DOHH2 (cell line): Measurements from ENCODE around the gene TCF12.

ENCODE experiments used
- H3F3A ChIP-seq: fragments of 200-600 bp; sonication (generic), shearing (Covaris generic); 2 replicates; pipeline ENCODE4 v1.6.0; 2016; ENCODE audit warnings: antibody characterized with exemption, mild to moderate bottlenecking; ENCODE audit not compliant: control insufficient read depth, insufficient read depth
- H3K27ac ChIP-seq: fragments of 200-600 bp; sonication (generic); 2 replicates; pipeline ENCODE4 v1.5.1; 2014; ENCODE audit warnings: low read depth, mild to moderate bottlenecking, low read length, moderate library complexity
- H3K27me3 ChIP-seq: fragments of 200-600 bp; sonication (generic); 2 replicates; pipeline ENCODE4 v1.6.1; 2014; ENCODE audit warnings: mild to moderate bottlenecking, low read length, mixed read lengths; ENCODE audit not compliant: control insufficient read depth
- H3K36me3 ChIP-seq: fragments of 200-600 bp; sonication (generic); 2 replicates; pipeline ENCODE4 v1.6.1; 2014; ENCODE audit warnings: mild to moderate bottlenecking, low read length, moderate library complexity, mixed read lengths; ENCODE audit not compliant: control insufficient read depth
- H3K4me1 ChIP-seq: fragments of 200-600 bp; sonication (generic); 2 replicates; pipeline ENCODE4 v1.6.1; 2014; ENCODE audit warnings: mild to moderate bottlenecking, low read length, mixed read lengths; ENCODE audit not compliant: control insufficient read depth
- H3K4me2 ChIP-seq: fragments of 200-600 bp; sonication (generic); 2 replicates; pipeline ENCODE4 v1.6.0; 2014; ENCODE audit warnings: mild to moderate bottlenecking, low read length, moderate library complexity
- H3K4me3 ChIP-seq: fragments of 200-600 bp; sonication (generic); 2 replicates; pipeline ENCODE4 v1.5.1; 2014; ENCODE audit warnings: mild to moderate bottlenecking, low read length, mixed read lengths
- H3K79me2 ChIP-seq: fragments of 200-600 bp; sonication (generic); 2 replicates; pipeline ENCODE4 v1.6.1; 2014; ENCODE audit warnings: mild to moderate bottlenecking, low read length, mixed read lengths; ENCODE audit not compliant: control insufficient read depth
- H3K9me2 ChIP-seq: fragments of 200-600 bp; sonication (generic); replicated peaks from 2 replicates; pipeline ENCODE4 v1.6.1; 2014; ENCODE audit warnings: mild to moderate bottlenecking, low read length, mixed read lengths; ENCODE audit not compliant: control insufficient read depth
- H3K9me3 ChIP-seq: fragments of 200-600 bp; sonication (generic); 2 replicates; pipeline ENCODE4 v1.6.1; 2014; ENCODE audit warnings: antibody characterized with exemption, low read length, mixed read lengths; ENCODE audit not compliant: control insufficient read depth, insufficient read depth
- H4K20me1 ChIP-seq: fragments of 200-600 bp; sonication (generic); 2 replicates; pipeline ENCODE4 v1.6.0; 2014; ENCODE audit warnings: low read depth, mild to moderate bottlenecking, antibody characterized with exemption, low read length, moderate library complexity; ENCODE audit not compliant: control insufficient read depth, insufficient read depth
- CTCF ChIP-seq: fragments of 200-600 bp; sonication (generic); IDR thresholded peaks from one replicate; pipeline ENCODE4 v1.5.1; 2014; ENCODE audit warnings: antibody characterized with exemption, mild to moderate bottlenecking, low read depth, low read length; ENCODE audit not compliant: poor library complexity, severe bottlenecking
- EZH2phosphoT487 ChIP-seq: fragments of 200-600 bp; sonication (generic); IDR thresholded peaks from 2 replicates; pipeline ENCODE4 v1.6.1; 2017; ENCODE audit warnings: borderline replicate concordance, mild to moderate bottlenecking, antibody characterized with exemption, low read length, moderate library complexity, mixed read lengths

Gene TCF12

DNA sequence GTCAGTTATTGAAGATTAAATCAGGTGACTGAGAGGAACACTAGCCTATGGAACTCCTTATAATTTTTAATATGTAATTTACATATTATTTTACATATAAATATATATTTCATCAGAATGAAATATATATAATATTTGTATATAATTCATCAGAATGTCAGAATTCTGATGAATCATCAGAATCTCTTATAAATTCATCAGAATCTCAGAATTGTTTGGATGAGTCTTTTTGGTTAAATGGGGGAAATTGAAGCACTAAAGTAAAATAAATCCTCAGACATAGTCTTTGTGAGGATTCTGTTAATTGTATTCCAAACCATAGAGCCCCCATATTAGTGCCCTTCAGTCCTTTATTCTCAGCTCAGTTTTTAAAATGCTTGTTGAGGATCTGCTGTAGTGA, 15.4 kb downstream of the TCF12 start:
- Histone ChIP-seq H3K9me3 (peaks cover 3% of the 10 kb centered on the region; the same call in 1 of the 2 replicates), H3K27me3 (no peaks in the 10 kb centered on the region), H4K20me1 (no peaks in the 10 kb centered on the region), H3F3A (no peaks in the 10 kb centered on the region; the same call in 1 of the 2 replicates), H3K79me2 (peaks cover 99% of the 10 kb centered on the region), H3K4me2 (no peak overlapping the region), H3K9me2 (no peaks in the 10 kb centered on the region), H3K27ac (no peak overlapping the region), H3K36me3 (peaks cover 76% of the 10 kb centered on the region), H3K4me3 (no peak overlapping the region), H3K4me1 (peaks cover 23% of the 10 kb centered on the region)
- TF ChIP-seq CTCF (no peak), EZH2phosphoT487 (no peak)

DNA sequence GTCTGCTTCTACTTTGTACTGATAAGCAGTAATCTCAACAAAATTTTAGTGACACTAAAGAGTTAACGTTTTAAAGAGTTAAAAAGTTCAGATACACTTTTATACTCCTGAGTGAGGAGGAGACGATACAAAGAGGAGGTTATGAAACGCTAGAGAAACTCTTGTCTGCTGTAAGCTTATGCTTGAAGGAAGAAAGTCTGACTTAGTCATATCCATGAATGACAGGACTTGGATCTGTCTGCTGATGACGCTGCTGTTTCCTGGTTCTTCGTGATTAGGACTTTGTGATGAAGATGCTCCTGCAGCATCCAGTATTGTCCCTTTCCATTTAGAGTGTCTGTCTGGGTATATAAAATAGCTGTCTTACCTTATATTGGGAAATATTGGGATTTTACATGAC, 15.8 kb downstream of the TCF12 start:
- Histone ChIP-seq H3K79me2 (peaks cover 99% of the 10 kb centered on the region), H3K9me3 (peaks cover 3% of the 10 kb centered on the region; the same call in 1 of the 2 replicates), H3K4me3 (no peak overlapping the region), H3K4me2 (no peak overlapping the region), H3K9me2 (no peaks in the 10 kb centered on the region), H3F3A (no peaks in the 10 kb centered on the region; the same call in 1 of the 2 replicates), H3K27me3 (no peaks in the 10 kb centered on the region), H3K4me1 (peaks cover 23% of the 10 kb centered on the region), H3K27ac (no peak overlapping the region), H3K36me3 (peaks cover 75% of the 10 kb centered on the region), H4K20me1 (no peaks in the 10 kb centered on the region)
- TF ChIP-seq CTCF (no peak), EZH2phosphoT487 (no peak)

DNA sequence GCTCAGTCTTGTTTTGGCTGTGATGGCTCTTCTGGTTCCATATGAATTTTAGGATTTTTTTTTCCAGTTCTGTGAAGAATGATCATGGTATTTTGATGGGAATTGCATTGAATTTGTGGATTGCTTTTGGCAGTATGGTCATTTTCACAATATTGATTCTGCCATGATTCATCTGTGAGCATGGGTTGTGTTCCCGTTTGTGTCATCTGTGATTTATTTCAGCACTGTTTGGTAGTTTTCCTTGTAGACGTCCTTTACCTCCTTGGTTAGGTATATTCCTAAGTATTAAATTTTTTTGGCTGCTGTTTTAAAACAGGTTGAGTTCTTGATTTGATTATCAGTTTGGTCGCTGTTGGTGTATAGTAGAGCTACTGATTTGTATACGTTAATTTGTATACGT, 18.5 kb downstream of the TCF12 start:
- Histone ChIP-seq H3K27me3 (no peaks in the 10 kb centered on the region), H3K9me2 (no peaks in the 10 kb centered on the region), H3K4me2 (no peak overlapping the region), H3K36me3 (peaks cover 52% of the 10 kb centered on the region), H3F3A (no peaks in the 10 kb centered on the region; the same call in 1 of the 2 replicates), H3K9me3 (peaks cover 3% of the 10 kb centered on the region; the same call in 1 of the 2 replicates), H3K27ac (no peak overlapping the region), H3K4me3 (no peak overlapping the region), H4K20me1 (0 out of 2 replicates have a peak, but pooled peaks cover 2% of the 10 kb centered on the region), H3K4me1 (peaks cover 4% of the 10 kb centered on the region), H3K79me2 (peaks cover 98% of the 10 kb centered on the region)
- TF ChIP-seq EZH2phosphoT487 (no peak), CTCF (no peak)

DNA sequence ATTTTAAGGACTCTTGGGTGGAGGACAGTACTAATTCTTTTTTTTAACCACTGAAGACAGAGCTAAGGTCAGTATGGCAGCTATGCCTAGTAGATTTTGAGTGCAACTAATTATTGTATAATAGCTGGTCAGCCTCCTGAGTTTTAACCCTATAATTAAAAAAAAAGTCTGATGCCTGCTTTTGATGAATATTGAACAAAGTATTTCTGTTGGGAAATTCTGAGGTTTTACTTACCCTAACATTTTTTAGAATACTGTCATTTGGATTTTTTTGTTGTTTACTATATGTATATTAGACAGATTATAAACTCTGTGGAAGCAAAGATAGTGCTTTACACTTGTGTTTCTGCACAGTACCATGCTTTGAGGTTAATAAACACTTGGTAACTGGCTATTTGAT, 20.8 kb downstream of the TCF12 start:
- H3K27me3 ChIP-seq: no peaks in the 10 kb centered on the region
- H3K79me2 ChIP-seq: peaks cover 100% of the 10 kb centered on the region
- H4K20me1 ChIP-seq: 0 out of 2 replicates have a peak, but pooled peaks cover 6% of the 10 kb centered on the region
- H3K9me3 ChIP-seq: peaks cover 3% of the 10 kb centered on the region; the same call in 1 of the 2 replicates
- no peak overlapping the region for H3K4me2 ChIP-seq
- H3F3A ChIP-seq: no peaks in the 10 kb centered on the region
- no peak overlapping the region for H3K27ac ChIP-seq
- H3K4me1 ChIP-seq: no peaks in the 10 kb centered on the region
- H3K9me2 ChIP-seq: no peaks in the 10 kb centered on the region
- H3K36me3 ChIP-seq: peaks cover 56% of the 10 kb centered on the region
- TF ChIP-seq EZH2phosphoT487 (no peak), CTCF (no peak)
- H3K4me3 ChIP-seq: no peak overlapping the region
